Stimulated activated CD4-positive, alpha-beta T cell treated with anti-CD3 and anti-CD28 coated beads, Interleukin-15, amount 100 ng/mL, for 1 hour (primary cell): Measurements from ENCODE around the gene KCNG1.
"Not testable (repeated sequence)": the region's sequence is repeated elsewhere in the genome, so short reads cannot be mapped to it uniquely, and the experiment has no call there.

ENCODE experiments used
- DNase-seq, 2 donors: peaks; one replicate each; pipeline ENCODE4 v3.0.0-alpha.2; 2020; ENCODE audit warnings: low read depth in 1 of 2, low spot score in 1 of 2

Gene KCNG1

DNA sequence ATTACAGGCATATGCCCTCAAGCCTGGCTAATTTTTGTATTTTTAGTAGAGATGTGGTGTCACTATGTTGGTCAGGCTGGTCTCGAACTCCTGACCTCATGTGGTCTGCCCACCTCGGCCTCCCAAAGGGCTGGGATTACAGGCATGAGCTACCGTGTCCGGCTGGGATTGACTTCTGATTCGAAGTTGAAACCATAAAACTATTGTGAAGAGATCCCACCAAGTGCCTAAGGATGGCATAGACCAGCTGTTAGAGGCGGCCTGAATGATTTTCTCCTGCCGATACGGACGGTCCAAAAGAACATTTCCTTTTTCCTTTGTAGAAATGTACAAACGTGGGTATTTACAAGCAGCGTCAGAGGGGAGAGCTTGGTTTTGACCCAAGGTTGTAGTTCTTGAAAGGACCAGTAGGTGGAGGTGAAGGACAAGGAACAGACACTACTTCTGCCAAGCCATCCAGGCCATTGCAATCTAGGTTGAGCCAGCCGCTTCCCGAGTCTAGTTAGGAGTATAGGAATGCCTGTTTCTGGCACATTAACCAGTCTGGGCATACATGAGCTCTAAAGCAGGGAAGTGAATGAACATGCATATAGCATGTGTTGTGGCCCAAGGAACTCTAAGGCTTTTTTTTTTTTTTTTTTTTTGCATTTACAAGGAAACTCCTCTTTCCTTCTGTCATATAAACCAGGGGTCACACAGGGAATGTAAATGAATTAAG lies 35.3 kb downstream of the KCNG1 start:
- peak in 1 of 2 donors; percentile 25 for DNase-seq

DNA sequence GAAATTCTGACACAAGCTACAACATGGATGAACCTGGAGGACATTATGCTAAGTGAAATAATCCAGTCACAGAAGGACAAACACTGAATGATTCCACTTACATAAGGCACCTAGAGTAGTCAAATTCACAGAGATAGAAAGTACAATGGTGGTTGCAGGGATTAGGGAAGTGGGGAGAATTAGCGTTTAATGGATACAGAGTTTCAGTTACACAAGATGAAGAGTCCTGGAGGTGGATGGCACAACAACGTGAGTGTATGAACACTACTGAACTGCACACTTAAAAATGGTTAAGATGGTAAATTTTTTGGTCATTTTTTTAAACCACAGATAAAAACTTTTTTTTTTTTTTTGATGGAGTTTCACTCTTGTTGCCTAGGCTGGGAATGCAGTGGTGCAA lies 39.6 kb downstream of the KCNG1 start:
- no peak for DNase-seq

DNA sequence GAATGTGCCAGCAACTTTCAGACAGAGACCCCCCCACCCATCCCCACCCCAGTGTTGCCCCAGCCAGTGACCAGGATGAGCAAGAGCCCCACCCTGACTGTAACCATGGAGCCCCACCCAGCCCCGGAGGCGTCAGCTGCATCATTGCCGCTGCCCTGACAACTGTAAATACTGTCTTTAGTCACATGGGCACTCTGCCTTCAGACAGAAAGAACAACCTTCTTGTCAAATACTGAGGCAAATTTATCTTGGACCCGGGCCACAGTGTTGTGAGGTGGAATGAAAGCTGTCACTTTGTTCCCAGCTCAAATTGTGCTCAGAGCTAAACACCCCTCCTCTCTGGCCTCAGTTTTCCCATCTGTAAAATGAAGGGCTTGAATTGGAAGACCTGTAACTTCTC lies 40.5 kb downstream of the KCNG1 start:
- DNase-seq, result no peak

DNA sequence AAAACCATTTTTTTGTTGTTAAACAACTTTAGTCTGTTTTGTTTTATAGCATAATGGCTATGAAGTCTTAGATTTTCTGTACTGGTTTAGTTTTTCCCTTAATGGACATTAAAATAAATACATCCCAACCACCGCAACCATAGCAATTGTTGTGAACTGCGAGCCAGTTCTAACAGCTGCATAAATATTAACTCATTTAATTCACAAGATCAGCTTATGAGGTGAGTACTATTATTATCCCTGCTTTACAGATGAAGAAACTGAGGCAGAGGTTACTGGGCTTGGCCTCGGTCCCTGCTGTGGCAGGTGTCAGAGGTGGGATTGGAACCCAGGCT lies 41.2 kb downstream of the KCNG1 start:
- DNase-seq, result no peak

DNA sequence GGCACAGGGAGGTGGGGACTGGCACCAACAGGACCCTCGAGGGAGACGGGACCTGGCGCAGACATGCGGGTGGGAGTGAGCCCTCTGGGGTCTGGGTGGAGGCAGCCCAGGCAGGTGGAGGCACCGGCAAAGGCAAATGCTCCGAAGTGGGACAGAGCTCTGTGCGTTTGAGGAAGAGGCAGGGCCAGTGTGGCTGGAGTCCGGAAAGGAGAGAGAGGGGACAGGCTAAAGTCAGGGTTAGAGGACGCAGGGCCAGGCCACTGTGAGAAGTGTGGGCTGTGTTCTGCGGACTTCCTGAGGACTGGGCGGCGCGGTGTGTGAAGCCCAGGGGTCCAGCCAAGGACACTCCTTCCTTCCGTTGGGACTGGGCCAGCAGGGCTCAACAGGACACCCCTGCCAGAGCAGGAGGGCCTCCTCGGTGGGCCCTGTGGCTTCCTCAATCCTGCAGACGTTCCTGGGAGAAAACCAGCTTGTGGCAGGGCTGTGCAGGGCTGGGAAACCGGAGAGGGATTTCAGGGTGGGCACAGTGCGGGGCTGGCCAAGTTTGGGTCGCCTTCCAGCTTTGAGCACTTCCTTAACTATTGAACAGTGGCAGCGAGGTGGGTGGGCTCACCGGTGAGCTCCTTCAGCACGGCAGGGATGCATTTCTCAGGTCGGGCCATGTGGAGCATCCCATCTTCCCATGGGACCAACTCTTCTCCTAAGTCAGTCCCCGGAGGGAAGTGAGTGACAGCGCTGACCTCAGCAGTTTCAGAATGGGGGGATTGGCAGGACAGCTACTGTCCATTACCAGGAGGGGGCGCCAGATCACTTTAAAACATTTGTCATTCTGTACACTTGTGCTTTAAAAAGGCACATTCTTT lies 41.8 kb downstream of the KCNG1 start:
- peak; percentile 21 to 34 for DNase-seq

DNA sequence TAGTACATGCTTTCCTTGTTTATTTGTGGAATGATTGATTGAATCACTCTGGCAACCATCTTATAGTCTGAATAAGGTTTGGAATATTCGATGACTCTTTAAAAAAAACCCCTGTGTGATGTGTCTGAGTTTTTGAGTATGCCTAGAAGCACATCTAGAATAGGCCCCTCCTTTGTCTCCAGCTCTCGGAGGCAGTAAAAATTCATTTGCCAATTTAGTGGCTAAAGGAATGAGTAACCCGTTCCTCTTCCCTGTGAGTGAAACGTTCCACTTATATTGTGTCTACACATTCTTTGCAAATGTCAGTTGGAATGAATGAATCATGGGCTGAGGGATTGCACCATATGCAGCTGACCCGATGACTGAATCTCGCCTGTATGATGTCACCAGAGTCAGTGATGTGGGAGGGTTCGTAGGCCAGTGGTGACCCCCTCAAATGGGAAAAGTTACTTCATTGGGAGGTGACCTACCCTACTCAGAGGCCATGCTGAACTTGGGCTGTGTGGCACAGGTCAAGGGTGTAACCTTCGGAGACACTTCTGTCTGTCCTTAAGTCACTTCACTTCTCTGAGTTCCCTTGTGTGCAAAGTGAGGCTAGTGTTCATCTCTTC lies 42.7 kb downstream of the KCNG1 start:
- no peak for DNase-seq

DNA sequence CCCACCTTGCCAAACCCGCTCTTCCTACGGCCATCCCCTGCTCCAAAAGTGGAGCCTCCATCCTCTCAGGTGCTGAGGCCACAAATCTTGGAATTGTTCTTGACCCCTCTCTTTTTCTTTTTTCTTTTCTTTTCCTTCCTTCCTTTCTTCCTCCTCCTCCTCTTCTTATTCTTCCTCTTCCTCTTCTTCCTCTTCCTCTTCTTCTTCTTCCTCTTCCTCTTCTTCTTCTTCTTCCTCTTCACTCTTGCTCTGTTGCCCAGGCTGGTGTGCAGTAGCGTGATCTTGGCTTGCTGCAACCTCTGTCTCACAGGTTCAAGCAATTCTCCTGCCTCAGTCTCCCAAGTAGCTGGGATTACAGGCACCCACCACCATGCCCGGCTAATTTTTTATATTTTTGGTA lies 44.4 kb downstream of the KCNG1 start:
- DNase-seq, result not testable (repeated sequence)

DNA sequence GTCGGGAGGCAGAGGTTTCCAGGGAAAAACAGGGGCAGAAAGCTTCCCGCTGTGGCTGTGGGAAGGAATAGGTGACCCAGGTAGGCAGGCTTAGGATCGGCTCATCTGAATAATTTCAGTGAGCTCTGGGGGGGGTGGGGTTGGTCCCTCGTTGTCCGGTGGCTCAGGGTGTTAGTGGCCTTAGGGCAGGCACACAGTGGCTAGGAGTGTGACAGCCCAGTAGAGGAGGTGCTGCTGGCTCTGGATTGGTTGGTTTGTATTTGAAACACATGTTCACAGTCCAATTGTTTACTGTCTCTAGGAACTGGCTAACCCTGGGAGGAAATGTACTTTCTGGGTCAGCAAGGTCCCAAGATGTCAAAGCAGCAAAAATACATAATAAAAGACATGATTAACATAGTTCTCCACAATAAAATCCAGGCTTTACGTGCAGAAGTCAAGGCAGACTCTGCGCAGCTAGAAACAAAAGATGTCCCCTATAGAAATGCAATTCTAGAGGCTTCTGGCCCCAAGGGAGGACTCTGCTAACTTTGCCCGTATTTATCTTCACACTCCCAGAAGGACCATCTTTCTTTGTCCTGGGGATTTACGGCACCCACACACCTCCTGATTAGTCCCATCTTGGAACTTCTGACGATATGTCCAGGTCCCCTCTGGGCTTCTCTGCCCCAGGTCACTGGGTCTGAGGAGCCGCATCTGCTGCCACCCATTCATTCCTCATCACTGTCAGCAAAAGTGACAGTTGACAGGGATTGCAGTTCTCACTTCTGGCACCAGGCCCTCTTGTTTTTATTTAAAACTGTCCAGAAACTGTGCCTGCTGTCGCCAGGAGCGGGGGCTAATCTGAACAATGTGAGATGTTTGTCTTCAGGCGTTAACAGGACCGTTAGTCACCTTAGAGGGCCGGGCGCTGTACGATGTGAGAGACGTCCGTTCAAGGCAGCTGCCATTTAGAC lies 45.6 kb downstream of the KCNG1 start:
- DNase-seq, result no peak

DNA sequence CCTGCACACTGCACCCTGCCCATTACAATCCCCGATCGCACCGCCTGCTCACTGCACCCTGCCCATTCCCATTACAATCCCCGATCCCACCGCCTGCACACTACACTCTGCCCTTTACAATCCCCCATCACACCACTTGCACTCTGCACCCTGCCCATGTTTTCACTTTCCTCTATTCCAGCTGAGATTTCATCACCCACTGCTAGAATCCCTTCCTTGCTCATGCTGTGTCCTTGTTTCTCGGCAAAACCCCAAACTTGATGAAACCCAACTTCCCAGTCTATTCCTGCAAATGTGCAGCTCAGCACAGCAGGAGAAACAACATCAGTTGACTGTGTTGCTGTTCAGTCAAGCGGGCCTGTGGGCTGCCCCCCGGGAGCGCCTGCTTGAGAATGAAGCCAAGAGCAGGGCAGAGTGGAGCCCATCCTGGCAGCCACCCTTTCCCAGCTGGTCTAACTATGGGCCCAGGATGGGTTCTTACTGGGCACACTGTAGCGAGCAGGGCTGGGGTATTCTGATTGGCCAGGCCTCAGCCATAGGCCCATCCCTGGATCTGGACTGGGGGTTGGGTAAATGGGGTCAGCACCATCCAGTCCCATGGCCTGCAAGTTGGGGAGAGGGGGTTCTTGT lies 47.1 kb downstream of the KCNG1 start:
- DNase-seq, result no peak

DNA sequence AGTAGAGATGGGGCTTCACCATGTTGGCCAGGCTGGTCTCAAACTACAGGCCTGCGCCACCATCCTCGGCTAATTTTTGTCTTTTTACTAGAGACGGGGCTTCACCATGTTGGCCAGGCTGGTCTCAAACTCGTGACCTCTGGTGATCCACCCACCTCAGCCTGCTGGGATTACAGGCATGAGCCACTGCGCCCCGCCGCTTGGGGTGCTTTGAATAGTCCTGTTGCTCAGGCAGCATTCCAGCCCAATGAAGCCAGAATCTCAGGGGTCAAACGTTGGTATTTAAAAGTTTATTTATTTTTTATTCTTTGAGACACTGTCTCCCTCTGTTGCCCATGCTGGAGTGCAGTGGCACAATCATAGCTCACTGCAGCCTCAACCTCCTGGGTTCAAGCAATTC lies 53.0 kb downstream of the KCNG1 start:
- no peak for DNase-seq

DNA sequence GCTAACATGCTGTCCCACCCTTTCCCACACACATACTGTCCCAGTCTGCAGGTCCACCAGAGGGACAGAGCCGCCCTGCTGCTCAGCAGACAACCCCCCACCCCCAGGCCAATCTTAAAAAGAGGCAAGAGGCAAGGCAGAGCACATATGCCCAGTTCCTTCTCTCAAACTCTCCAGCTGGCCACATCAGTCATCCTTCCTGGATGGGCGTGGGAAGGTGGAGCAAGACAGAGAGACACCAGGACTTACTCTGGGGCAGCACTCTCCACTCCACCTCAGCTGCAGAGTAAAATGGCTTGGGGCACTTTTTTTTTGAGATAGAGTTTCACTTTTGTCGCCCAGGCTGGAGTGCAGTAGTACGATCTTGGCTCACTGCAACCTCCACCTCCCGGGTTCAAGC lies 53.5 kb downstream of the KCNG1 start:
- no peak for DNase-seq

DNA sequence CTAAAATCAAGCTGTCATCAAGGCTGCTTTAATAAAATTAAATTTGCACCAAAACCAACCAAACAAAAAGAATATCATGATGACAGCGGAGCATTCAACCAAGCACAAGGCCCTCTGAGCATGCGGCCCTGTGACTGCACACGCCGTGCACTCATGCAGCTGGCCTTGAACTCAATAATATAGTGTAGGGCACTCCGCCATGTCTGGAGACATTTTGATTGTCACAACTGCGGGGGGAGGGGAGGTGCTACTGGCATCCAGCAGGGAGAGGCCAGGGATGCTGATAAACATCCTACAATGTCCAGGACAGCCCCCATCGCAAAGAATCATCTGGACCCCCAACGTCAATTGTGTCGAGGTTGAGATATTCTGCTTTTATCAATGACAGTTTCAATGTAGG lies 54.6 kb downstream of the KCNG1 start:
- DNase-seq, result no peak

DNA sequence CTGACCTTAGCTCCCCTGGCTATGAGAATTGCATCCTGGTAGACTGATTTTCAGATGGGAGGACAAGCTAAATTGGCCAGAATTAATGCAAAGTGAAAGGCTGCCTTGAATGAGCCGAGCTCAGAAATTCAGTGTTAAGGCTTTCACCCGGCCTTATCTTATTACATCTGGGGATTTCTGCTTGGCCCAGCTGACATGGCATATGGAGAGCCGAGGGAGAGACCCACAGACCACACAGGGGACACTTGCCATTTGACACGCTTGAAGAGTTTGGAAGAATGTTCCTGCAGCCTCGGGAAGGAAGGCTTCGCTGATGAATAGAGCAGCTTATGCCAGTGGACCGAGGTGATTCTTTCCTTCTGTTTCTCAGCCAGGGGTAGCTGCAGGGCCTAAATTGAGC lies 55.3 kb downstream of the KCNG1 start:
- DNase-seq, result no peak

DNA sequence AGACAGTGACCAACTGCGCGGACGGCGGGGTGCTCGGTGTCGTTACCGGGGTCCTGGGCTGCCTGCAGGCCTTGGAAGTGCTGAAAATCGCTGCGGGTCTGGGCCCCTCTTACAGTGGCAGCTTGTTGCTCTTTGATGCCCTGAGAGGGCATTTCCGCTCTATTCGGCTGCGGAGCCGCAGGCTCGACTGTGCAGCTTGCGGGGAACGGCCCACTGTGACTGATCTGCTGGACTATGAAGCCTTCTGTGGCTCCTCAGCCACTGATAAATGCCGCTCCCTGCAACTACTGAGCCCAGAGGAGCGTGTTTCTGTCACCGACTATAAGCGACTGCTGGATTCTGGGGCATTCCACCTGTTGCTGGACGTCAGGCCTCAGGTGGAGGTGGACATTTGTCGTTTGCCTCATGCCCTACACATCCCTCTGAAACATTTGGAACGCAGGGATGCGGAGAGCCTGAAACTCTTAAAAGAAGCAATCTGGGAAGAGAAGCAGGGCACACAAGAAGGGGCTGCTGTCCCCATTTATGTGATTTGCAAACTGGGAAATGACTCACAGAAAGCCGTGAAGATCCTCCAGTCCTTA lies 63.3 kb downstream of the KCNG1 start:
- no peak for DNase-seq

DNA sequence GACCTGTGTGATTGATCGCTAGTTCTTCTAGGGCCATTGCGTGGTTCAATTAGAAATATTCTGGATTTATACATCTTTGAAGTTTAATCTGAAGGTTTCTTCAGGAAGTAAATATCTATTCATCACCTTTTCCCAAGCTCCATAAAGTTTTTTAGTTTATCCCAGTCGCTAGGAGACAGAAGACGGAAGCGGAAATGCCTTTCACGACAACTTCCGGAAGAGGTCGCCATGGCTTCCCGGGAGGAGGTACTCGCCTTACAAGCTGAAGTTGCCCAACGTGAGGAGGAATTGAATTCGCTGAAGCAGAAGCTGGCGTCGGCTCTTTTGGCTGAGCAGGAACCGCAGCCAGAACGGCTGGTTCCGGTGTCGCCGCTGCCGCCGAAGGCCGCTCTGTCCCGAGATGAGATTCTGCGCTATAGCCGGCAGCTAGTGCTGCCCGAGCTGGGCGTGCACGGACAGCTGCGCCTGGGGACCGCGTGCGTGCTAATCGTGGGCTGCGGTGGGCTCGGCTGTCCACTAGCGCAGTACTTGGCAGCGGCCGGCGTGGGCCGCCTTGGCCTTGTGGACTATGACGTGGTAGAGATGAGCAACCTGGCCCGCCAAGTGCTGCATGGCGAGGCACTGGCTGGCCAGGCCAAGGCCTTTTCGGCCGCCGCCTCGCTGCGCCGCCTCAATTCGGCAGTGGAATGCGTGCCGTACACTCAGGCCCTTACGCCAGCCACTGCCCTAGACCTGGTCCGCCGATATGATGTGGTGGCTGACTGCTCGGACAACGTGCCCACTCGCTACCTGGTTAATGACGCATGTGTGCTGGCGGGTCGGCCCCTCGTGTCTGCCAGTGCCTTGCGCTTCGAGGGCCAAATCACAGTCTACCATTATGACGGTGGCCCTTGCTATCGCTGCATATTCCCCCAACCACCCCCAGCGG lies 64.0 kb downstream of the KCNG1 start, which contains the start of gene MOCS3:
Gene MOCS3, plus strand, starts transcription at position 204 of the 928 bp plus-strand sequence. Its CDS starts 25 bp downstream, at position 229.
- peak; percentile 42 to 57 for DNase-seq

DNA sequence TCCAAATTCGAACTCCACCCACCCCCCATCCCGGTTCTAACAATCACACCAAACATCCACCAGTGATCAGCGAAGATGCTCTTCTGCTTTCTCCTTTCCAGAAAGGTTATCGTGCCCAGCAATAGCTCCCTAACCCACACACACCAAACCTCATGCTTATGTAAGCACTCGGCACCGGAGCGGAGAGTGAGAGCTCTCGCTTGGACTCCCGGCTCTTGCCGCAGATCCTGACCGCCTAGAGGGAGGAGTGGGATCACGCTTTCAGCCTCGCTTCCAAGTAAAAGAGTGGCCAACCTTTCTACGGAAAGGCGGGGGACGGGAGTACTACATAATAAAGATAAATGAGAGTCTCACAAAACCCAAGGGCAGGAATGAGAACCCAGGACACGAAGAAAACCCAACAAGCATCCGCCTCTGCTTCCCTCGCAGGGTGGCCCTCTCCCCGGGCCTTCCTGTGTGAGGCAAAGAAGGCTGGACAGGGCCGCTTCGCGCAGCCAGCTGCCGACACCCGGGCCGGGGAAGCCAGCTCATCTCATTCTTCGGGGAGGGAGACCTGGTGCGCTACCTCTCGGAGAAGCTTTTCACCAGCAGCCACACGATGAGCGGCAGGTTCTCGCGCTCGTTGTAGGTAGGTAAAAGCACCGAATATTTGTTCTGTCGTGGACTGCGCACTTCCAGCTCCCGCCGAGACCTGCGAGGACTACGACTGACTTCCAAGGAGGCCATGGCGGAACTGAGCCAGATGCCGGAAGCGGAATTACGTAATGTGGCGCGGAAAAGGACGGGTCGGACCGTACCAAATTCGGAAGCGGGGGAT lies 64.9 kb downstream of the KCNG1 start, which contains the start of gene DPM1:
Gene DPM1, minus strand, starts transcription at position 735 of the 817 bp plus-strand sequence. Its CDS starts 9 bp downstream, at position 726.
- DNase-seq, result peak; percentile 69 to 71

DNA sequence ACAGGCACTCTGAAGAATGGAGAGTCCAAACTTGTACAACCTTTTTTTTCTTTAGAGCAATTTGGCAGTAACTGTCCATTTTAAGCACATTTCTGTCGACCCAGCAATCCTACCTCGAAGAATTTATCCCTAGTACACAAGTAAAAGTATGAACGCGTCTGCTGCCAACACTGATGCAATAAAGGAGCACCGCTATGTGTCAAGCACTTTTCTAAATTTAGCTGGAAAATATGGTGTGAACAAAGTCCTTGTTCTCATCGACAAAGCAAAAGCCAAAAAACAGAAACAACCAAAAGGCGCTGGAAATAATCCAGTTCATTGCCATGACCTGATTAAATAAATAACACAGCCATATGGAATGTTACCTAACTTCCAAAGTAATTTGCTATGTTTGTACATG lies 65.6 kb downstream of the KCNG1 start:
- no peak for DNase-seq

DNA sequence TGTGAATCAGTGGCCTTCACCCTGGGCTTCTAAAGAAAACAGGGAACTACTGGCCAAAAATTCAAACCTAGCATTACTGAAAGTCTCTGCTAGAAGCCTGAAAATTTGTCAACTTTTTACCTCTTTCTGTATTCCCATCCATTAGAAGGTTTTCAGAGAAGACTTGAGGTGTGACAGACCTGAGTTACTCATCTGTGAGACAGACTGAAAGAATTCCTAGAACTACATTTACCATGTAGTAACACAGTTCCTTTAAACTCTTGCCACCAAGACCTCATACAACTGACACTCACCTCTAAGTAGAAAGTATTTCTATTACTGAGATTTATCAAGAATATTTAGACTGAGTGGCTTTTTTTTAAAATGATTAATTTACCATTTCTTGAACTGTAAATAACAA lies 69.1 kb downstream of the KCNG1 start:
- no peak for DNase-seq
